ENCODE results near the gene MEAK7.
A peak's percentile ranks its signal among the peaks of the same experiment; 100 is the strongest.

The MEAK7 gene

GRCh38 chr16:84547546-84548061, 43.1 kb upstream of the MEAK7 start:
- TF ChIP-seq ZNF274 (IDR thresholded peaks at IDR 0.05; ENCODE audit: low read depth, low read length) (no peak), SUZ12 (IDR thresholded peaks at IDR 0.05; ENCODE audit: extremely low read depth, insufficient read depth, insufficient read length) (no peak), YY1 (IDR thresholded peaks at IDR 0.05; ENCODE audit: insufficient read depth, insufficient read length) (no peak)
- Histone ChIP-seq H3K27me3 (ENCODE audit: insufficient read depth, insufficient read length) (no peaks in the 10 kb centered on the region), H3K4me3 (ENCODE audit: insufficient read length, low read depth) (peak overlapping the region; percentile 24)

DNA sequence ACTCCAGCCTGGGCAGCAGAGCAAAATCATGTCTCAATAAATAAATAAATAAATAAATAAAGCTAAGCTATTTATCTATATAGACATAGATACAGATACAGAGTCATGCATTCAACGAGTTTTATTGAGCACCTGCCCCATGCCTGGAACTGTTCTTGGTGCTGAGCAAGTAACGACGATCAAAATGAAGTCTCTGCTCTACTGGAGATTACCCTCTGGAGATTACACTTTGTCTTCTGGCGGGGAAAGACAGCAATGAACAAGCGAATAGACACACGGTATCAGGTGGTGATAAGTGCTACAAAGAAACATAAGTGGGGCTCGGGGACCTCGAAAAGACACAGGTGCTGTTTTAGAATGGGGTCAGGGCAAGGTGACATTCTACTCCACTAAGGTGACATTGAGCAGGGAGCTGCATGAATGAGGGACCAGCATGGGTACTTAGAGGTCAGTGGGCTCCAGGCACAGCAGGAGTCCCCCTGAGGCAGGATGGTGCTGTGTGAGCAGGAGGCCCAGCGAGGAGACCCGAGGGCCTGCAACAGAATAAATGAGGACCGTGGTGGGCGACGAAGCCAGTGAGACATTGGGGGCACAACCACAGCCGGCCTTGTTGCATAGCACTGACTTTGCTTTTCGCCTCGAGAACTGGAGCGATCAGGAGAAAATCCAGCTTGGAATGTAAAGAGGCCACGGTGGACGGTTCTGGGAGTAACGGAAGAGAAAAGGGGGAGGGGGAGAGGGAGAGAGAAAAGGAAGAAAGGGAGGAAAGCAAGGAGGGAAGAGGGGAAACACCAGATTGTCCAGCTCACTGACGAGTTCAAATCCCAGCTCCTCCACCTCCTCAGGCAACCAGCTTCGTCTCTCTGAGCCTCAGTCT, 42.4 kb upstream of the MEAK7 start:
- DNase-seq (ENCODE audit: low read depth, low spot score): no peak
- no peaks in the 10 kb centered on the region for H3K9me3 ChIP-seq (ENCODE audit: insufficient read depth, low read length)
- H3K27me3 ChIP-seq (ENCODE audit: insufficient read depth, insufficient read length): no peaks in the 10 kb centered on the region
- no peaks in the 10 kb centered on the region for H3K36me3 ChIP-seq (ENCODE audit: insufficient read depth, insufficient read length, low read length)
- peak overlapping the region; percentile 24 for H3K4me3 ChIP-seq (ENCODE audit: insufficient read length, low read depth)
- peak overlapping the region; percentile 72 for H3K9ac ChIP-seq (ENCODE audit: insufficient read length, low read depth)
- no peak for TF ChIP-seq SUZ12 (IDR thresholded peaks at IDR 0.05; ENCODE audit: extremely low read depth, insufficient read depth, insufficient read length)
- no peak for TF ChIP-seq YY1 (IDR thresholded peaks at IDR 0.05; ENCODE audit: insufficient read depth, insufficient read length)
- TF ChIP-seq ZNF274 (IDR thresholded peaks at IDR 0.05; ENCODE audit: low read depth, low read length): no peak
- H3K4me1 ChIP-seq (ENCODE audit: insufficient read depth, insufficient read length): peaks cover 13% of the 10 kb centered on the region

More at GRCh38 chr16:84547546-84548061, 43.1 kb upstream of the MEAK7 start:
- DNase-seq (ENCODE audit: low read depth, low spot score): no peak
- H3K9me3 ChIP-seq (ENCODE audit: insufficient read depth, low read length): no peaks in the 10 kb centered on the region
- peak overlapping the region; percentile 72 for H3K9ac ChIP-seq (ENCODE audit: insufficient read length, low read depth)
- no peaks in the 10 kb centered on the region for H3K36me3 ChIP-seq (ENCODE audit: insufficient read depth, insufficient read length, low read length)
- peaks cover 13% of the 10 kb centered on the region for H3K4me1 ChIP-seq (ENCODE audit: insufficient read depth, insufficient read length)

DNA sequence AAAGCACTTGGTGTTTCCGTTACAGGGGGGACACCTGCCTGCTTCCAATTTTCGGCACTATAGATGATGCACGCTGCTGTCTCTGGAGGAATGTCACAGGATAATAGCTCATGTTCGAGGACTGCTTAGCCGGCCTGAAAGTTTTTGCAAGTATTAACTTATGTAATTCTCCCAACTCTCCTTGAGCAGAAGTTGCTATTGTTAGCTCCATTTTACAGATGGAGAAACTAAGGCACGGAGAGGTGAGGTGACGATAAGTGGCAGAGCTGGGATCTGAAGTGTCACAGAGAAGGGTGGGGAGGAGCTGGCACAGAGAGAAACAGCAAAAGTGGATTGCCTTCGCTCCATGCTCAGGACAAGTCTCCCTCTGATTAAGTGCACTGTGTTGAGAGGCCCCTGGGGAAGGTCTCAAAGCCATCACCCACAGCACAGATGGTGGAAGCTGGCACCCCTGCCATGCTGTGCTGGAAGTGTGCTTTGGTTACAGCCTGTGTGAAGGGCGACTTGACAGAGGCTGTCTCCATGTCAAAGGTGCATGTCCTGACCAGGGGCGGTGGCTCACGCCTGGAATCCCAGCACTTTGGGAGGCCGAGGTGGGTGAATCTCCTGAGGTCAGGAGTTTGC, 40.8 kb upstream of the MEAK7 start:
- Histone ChIP-seq H3K27me3 (ENCODE audit: insufficient read depth, insufficient read length) (no peaks in the 10 kb centered on the region), H3K9me3 (ENCODE audit: insufficient read depth, low read length) (no peaks in the 10 kb centered on the region), H3K4me3 (ENCODE audit: insufficient read length, low read depth) (no peak overlapping the region), H3K9ac (ENCODE audit: insufficient read length, low read depth) (no peak overlapping the region), H3K36me3 (ENCODE audit: insufficient read depth, insufficient read length, low read length) (no peaks in the 10 kb centered on the region), H3K4me1 (ENCODE audit: insufficient read depth, insufficient read length) (peaks cover 13% of the 10 kb centered on the region)
- DNase-seq (ENCODE audit: low read depth, low spot score): no peak
- TF ChIP-seq SUZ12 (IDR thresholded peaks at IDR 0.05; ENCODE audit: extremely low read depth, insufficient read depth, insufficient read length) (no peak), YY1 (IDR thresholded peaks at IDR 0.05; ENCODE audit: insufficient read depth, insufficient read length) (no peak), ZNF274 (IDR thresholded peaks at IDR 0.05; ENCODE audit: low read depth, low read length) (no peak)

DNA sequence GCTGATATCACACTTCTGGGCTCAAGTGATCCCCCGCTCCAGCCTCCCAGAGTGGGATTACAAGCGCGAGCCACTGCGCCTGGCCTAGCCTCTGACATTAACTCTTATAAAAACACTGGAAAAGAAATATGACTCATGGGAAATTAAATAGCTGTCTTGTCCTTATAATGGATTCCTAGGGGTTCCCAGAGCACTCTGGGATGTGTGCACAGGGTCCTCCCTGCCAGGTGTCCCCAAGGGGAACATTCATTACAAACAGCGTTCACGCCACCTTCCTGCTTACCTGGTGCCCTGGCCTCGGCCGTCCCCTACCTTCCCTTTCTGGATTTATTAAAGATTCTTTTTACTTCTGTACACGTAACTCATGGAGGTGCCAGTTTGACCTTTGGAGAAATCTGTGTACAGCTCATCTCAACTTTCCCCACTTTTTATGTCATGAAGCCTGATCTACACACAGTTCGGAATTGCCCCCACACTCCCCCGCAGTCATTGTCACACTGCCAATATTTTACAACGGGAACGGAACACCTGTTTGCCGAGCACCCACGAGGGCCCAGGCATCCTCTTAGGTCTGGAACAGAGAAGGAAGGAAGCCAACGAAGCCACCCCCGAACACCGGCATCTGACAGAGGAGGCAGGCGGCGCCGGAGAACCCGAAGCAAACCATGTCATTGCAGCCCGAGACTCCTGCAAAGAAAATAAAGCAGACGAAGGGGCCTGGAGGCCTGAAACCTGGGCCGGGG, 39.7 kb upstream of the MEAK7 start:
- H3K9me3 ChIP-seq (ENCODE audit: insufficient read depth, low read length): no peaks in the 10 kb centered on the region; the same call in 1 of the 2 replicates
- TF ChIP-seq YY1 (IDR thresholded peaks at IDR 0.05; ENCODE audit: insufficient read depth, insufficient read length): no peak
- TF ChIP-seq ZNF274 (IDR thresholded peaks at IDR 0.05; ENCODE audit: low read depth, low read length): no peak
- no peak for TF ChIP-seq SUZ12 (IDR thresholded peaks at IDR 0.05; ENCODE audit: extremely low read depth, insufficient read depth, insufficient read length)
- no peaks in the 10 kb centered on the region for H3K27me3 ChIP-seq (ENCODE audit: insufficient read depth, insufficient read length)
- H3K4me1 ChIP-seq (ENCODE audit: insufficient read depth, insufficient read length): peaks cover 13% of the 10 kb centered on the region
- no peak for DNase-seq (ENCODE audit: low read depth, low spot score)
- H3K4me3 ChIP-seq (ENCODE audit: insufficient read length, low read depth): no peak overlapping the region
- H3K36me3 ChIP-seq (ENCODE audit: insufficient read depth, insufficient read length, low read length): no peaks in the 10 kb centered on the region
- no peak overlapping the region for H3K9ac ChIP-seq (ENCODE audit: insufficient read length, low read depth)

- Histone ChIP-seq H3K36me3 (ENCODE audit: insufficient read depth, insufficient read length, low read length) (no peaks in the 10 kb centered on the region), H3K4me3 (ENCODE audit: insufficient read length, low read depth) (no peak overlapping the region), H3K9me3 (ENCODE audit: insufficient read depth, low read length) (no peaks in the 10 kb centered on the region; the same call in 1 of the 2 replicates), H3K9ac (ENCODE audit: insufficient read length, low read depth) (no peak overlapping the region), H3K4me1 (ENCODE audit: insufficient read depth, insufficient read length) (peaks cover 10% of the 10 kb centered on the region), H3K27me3 (ENCODE audit: insufficient read depth, insufficient read length) (no peaks in the 10 kb centered on the region)
- DNase-seq (ENCODE audit: low read depth, low spot score): no peak
- no peak for TF ChIP-seq ZNF274 (IDR thresholded peaks at IDR 0.05; ENCODE audit: low read depth, low read length)
- no peak for TF ChIP-seq SUZ12 (IDR thresholded peaks at IDR 0.05; ENCODE audit: extremely low read depth, insufficient read depth, insufficient read length)
- TF ChIP-seq YY1 (IDR thresholded peaks at IDR 0.05; ENCODE audit: insufficient read depth, insufficient read length): no peak
Observed at GRCh38 chr16:84543253-84543652, 38.8 kb upstream of the MEAK7 start.

DNA sequence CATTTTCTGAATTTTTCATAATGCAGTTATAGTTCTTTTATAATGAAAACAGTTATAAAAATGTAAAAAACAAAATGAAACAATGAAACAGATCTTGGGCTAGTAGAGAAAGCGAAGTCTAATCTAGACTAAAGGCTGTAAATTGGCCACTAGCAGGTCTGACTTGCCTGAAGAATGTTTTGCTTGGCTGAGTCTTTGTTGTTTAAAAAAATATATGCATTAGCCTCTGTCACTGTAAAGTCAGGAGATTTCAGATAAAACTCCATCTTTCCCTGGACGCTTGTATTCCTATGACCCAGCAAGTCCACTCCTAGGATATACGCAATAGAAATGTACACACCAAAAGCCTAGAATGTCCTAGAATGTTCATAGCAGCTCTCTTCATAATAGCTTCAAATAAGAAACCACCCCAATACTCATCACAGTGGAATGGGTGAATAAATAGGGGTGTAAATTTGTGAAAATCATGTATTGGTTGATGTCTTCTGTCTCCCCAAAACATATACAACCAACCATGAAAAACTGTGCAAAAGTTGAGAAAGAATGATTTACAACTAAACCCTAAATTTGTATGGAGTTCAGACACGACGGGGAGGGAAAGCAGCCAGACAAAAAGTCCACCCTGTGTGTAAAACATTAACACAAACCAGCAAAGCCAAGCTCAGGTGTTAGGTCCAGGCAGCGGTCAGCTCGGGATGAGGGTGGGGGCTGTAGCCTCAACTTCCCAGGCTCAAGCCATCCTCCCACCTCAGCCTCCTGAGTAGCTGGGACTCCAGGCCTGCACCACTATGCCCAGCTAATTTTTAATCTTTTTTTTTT, 37.7 kb upstream of the MEAK7 start:
- no peak overlapping the region for H3K4me3 ChIP-seq (ENCODE audit: insufficient read length, low read depth)
- peaks cover 8% of the 10 kb centered on the region for H3K4me1 ChIP-seq (ENCODE audit: insufficient read depth, insufficient read length)
- DNase-seq (ENCODE audit: low read depth, low spot score): no peak
- no peak overlapping the region for H3K9ac ChIP-seq (ENCODE audit: insufficient read length, low read depth)
- H3K36me3 ChIP-seq (ENCODE audit: insufficient read depth, insufficient read length, low read length): no peaks in the 10 kb centered on the region
- no peaks in the 10 kb centered on the region for H3K27me3 ChIP-seq (ENCODE audit: insufficient read depth, insufficient read length)
- TF ChIP-seq YY1 (IDR thresholded peaks at IDR 0.05; ENCODE audit: insufficient read depth, insufficient read length) (no peak), SUZ12 (IDR thresholded peaks at IDR 0.05; ENCODE audit: extremely low read depth, insufficient read depth, insufficient read length) (no peak), ZNF274 (IDR thresholded peaks at IDR 0.05; ENCODE audit: low read depth, low read length) (no peak)
- H3K9me3 ChIP-seq (ENCODE audit: insufficient read depth, low read length): no peaks in the 10 kb centered on the region; the same call in 1 of the 2 replicates

Data from NT2/D1 (cell line).